SU-DHL-6 (cell line): Measurements from ENCODE around the gene SESN3.

Experiments used
- EZH2phosphoT487 ChIP-seq: fragments of 200-600 bp; sonication (generic), shearing (Covaris generic); conservative IDR thresholded peaks from 2 replicates; pipeline ENCODE4 v1.6.1; 2018; ENCODE audit warnings: mild to moderate bottlenecking, antibody characterized with exemption, low read length, moderate library complexity, mixed read lengths
- TF ChIP-seq, protein P1 (sequence below): fragments of 200-600 bp; sonication (generic); IDR thresholded peaks from one replicate; pipeline ENCODE4 v1.5.1; 2017; ENCODE audit warnings: antibody characterized with exemption, mild to moderate bottlenecking, low read length, moderate library complexity; ENCODE audit not compliant: insufficient read depth, poor library complexity, severe bottlenecking

DNA sequence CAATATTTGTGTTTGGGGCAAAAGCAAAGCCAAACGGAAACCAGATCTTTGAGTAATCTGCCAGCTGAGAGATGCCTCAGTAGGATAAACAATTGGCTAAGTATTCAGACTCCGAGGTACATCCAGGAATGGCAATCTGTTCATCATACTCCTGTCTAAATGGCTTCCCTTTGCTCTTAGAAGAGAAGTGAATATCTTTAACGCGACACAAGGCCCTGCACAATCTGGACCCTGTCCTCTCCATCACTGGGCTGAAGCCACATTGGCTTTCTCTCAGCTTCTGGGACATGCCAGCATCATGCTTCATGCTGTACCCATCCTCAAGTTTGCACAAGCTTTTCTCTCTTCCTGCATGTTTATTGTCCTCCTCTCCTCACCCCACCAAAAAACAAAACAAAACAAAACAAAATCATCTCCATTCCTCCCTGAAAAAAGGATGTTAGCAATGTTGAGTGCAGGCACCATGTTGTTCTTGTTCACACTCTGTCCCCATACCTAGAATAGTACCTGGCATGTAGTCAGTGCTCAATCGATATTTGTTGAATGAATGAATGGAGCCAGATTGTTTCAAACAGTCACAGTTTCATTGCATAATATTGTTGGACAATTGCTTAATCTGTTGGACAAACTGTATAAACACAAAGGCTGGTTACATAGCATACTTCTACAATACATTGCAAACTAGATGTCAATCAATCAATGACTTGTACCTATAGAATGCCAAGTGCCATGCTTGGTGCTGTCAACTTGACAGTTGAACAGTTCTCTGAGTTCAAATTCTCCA lies 38.2 kb upstream of the SESN3 start:
- TF ChIP-seq, protein P1, sequence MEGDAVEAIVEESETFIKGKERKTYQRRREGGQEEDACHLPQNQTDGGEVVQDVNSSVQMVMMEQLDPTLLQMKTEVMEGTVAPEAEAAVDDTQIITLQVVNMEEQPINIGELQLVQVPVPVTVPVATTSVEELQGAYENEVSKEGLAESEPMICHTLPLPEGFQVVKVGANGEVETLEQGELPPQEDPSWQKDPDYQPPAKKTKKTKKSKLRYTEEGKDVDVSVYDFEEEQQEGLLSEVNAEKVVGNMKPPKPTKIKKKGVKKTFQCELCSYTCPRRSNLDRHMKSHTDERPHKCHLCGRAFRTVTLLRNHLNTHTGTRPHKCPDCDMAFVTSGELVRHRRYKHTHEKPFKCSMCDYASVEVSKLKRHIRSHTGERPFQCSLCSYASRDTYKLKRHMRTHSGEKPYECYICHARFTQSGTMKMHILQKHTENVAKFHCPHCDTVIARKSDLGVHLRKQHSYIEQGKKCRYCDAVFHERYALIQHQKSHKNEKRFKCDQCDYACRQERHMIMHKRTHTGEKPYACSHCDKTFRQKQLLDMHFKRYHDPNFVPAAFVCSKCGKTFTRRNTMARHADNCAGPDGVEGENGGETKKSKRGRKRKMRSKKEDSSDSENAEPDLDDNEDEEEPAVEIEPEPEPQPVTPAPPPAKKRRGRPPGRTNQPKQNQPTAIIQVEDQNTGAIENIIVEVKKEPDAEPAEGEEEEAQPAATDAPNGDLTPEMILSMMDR: no peak
- TF ChIP-seq EZH2phosphoT487: no peak
